ENCODE measurements around the gene EPHB3.
A peak's percentile ranks its signal among the peaks of the same experiment; 100 is the strongest.
"Not testable (repeated sequence)": the region's sequence is repeated elsewhere in the genome, so short reads cannot be mapped to it uniquely, and the experiment has no call there.

Gene EPHB3

DNA sequence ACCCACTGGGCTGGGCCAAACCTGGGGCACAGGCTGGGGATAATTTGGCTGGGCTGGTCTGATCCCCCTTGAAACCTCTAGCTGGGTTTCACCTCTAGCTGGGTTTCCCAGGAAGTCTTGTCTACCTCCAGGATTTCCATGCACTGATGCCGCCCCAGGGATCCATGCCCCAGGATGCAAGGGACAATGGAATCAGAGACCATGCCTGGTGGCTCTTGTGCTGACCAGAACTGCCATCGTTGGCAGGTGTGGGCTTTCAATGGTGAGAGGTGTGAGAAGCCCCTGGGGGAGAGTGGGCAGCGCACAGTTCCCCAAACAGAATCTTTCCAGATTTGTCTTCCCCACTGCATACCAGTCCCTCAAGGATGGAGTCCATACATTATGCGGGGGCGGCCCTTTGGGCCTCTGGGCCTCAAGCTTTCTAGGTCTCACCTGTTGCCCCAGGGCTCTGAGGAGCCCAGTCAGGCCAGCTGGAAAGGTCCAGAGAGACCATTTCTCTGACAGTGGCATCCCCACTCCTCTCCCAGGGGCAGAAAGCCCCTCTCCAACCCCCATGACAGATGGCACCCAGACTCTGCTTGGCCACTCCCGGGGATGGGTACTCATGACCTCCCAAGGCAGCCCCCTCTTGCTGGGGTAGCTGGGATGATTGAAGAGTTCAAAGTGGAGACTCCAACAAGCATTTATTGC is 35.4 kb downstream of the EPHB3 start:
- no peak for DNase-seq

DNA sequence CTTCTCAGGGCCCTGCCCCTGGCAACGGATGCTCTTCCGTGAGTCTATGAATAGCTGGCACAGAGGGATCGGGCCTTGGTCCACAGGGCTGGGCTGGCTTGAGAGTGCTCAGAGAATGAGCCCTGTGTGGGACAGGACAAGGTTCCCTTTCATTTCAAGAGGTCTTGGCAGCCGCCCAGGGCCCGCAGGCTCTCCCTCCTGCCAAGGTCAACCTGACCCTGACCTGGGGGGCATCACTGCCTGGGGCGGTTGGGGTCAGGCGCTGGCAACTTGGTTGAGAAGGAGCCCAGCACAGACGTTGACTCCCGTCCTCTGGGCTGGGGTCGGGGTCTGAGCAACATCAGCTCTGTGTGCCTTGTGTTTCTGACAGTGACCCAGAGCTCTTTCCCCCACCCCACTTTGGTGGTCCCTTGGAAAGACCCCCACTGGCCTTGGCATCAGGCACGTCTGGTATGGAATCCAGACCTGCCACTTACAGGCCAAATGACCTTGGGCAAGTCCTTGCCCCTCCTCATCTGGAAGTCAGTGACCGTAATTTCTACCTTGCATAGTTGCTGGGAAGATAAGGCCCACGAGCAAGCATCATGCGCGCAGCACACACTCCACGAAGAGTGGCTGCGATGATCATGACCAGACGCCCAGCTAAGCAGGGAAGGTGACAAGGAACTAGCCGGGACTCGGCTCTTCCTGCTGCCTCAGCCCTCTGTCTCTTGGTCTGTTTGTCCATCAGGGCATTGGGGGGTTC is 36.4 kb downstream of the EPHB3 start:
- peak in 26 of 58 donors; percentile 4 to 67 (median 18) for DNase-seq

DNA sequence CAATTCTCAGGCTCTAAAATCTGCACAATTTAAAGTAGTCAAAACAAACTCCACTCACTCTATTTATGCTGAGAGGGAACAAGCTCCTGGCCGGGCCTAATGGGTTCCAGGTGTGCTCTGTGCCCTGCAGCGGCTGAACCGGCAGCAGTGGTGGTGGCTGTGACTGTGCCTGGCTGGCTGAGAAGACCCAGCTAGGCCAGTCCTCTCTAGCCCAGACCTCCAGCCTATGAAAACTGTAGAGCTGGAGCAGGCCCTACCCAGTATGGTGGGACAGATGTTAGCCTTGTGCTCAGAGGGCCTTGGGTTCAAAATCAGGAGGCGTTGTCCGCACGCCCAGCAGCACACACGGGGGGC is 37.0 kb downstream of the EPHB3 start:
- DNase-seq: no peak

DNA sequence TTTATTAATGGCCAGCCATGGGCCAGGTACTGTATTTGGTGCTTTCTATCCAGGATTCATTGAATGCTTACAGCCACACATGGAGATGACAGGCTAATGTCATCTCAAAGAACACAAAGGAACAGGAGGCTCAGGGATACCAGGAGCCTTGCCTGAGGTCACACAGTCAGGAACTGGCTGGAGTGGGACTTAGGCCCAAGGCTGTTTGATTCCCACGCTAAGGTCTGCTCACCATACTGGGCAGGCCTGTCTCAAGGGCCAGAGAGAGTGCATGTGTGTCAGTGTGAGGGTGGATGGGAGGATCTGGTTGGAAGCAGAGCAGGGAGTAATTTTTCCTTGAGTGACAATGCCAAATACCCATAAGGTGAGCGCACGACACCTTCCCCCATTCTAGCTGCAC is 37.6 kb downstream of the EPHB3 start:
- DNase-seq: no peak

DNA sequence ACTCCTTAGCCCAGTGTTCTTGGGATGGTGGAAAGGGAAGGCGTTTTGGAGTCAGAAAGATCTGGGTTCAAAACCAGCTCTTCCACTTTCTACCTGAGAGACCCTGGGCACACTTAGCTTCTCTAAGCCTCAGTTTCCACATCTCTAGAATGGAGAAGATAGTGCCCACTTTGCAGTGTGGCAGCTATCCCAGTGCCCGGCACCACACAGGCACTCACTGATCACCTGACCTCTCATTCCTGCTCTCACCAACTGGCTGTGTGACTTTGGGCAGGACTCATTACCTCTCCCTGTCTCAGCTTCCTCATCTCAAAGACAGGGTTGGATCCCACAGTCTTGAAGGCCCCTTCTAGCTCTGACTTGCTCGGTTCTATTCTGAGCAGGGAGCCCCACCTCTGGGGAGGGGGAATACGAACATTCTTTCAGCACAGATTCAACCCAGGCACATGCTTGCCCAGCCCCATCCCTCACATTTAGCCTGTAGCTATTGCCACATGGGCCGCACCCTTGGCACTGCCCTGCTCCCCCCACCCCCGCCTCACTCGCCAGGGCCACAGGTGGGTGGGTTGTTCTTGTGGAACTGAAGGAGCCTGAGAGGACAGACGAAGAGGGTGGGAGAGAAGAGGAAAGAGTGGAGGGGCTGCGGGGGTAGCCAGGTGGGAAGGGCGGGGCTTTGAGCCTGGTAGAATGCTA is 39.2 kb downstream of the EPHB3 start:
- DNase-seq: no peak

DNA sequence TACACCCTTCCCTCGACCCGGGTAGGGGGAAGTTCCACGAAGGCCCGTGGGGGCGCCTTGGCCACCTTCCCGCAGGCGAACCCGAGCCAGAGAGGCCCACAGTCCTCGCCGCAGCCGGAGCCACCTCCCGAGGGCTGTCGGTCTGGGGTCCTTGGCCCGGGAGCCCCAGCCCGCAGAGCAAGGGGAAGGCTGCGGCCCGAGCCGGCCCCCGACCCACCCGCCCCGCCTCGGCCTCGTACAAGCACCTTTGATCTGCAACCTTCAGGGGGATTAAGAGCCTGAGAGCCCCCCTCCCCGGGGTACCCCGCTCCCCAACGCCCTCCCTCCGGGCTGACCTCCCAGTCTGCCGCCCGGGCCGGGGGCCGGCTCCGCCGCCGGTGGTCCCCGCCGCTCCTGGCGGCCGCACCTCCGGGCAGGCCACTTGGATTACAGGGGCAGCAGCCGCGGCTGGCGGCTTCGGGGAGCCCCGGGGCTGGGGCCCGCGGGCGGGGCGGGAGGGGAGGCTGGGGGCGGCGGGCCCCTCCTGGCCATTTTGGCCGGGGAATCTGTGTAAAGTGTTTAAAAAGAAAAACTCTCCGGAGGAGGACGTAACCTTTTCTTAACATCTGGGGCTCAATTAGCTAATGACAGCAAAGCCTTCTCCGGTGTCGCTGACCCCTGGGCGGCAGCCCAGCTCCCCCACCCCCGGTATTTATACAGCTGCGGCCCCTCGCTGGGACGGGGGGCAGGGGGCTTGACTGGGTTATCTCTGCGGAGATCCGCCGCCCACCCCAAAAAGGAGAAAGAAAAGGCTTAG is 40.2 kb downstream of the EPHB3 start:
- DNase-seq: no peak

DNA sequence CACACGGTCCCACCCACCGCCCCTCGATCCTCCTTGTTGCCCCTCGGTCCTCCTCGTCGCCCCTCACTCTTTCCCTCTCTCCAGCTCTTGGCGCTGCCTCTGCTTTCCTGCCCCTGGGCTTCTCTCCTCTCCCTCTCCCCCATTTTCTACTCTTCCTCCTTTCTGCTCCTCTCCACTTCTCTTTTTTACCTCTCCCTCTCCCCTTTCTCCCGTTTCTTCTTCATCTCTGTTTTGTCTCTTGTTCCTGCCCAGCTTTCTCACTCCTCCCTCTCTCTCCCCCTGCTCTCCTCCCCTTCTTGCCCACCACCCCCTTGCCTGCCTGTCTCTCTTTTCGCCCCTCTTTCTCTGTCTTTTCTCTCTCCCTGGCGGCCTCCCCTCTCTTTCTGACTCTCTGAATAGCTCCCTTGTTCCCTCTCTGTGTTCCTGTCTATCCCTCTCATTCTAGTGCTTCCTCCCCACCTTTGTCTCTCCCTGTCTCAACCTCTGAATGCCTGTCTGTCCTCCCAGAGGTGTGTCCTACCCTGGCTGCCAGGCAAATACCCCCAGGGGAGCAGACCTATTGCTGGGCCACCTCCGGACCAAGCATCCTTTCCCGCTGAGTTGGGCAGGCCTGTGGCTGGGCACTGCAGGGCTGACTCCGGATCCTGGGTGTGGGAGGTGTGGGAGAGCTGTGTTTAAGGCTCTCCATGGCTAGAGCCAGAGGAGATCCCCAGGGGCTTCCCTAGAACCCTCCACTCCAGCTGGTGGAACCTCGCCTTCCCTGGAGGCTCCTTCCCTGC is 41.0 kb downstream of the EPHB3 start:
- DNase-seq: peak in 1 of 58 donors; percentile 5

DNA sequence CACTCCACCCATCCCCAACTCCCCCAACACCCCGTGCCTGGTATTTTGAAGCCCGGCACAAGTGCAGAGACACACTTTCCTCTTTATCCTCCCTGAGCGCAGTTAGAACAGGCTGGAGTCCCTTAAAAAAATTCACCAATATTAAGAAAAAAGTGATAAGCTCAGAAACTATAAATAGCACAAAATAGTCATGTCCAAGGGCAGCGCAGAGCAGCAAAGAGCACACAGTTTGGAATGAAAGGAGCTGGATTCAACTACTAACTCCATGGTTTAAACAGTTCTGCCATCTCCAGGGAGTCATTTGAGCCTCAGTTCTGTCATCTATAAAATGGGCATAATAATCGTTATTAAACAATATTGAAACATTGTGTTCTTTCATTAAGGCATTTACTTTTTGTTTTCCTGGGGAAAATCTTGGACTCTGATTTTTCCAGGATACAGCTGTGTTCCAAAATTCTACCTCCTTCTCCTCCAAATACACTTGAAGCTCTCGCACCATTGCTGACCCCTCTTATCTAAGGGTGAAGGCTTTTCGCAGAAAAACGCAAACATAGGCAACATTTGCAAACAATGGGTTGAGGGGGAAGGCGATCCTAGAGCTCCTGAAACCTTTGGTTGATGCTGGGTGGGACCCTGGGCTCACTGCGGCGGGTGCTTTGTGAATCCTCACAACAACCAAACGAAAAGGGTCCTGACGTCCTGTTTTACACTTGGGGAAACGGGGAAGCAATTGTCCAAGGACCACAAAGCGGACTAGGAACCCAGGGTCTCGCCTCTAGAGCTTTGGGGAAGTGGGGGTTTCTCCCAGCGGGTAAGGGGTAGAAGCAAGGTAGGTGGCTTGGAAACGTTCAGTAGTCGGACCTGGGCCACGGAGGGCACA is 41.8 kb downstream of the EPHB3 start:
- no peak for DNase-seq

DNA sequence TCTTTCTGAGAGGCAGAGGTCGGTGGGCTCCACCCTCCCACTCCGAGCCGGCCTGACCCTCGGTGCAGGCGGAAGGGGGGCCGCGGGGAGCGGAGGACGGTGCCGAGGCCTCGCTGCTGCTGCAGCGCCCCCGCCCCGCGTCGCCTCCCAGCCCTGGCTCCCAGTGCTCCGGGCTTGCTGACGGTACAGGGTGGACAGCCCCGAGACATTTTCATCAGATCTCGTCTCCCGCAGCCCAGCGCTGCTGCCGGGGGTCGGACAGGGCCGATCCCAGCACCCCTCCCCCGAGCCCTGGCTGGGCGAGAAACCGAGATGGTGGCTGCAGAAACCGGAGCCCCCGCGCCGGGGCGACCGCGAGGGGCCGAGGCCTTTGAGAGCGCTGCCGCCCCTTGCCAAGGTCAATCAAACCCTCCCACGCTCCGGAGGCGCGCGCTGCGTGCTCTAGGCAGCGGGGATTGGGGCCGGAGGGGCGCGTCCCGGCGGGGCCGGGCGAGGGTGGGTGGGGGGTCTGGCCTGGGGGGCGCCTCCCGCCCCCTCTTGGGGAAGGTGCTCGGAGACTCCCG is 42.5 kb downstream of the EPHB3 start:
- peak in 3 of 58 donors; percentile 5 to 23 (median 7) for DNase-seq

DNA sequence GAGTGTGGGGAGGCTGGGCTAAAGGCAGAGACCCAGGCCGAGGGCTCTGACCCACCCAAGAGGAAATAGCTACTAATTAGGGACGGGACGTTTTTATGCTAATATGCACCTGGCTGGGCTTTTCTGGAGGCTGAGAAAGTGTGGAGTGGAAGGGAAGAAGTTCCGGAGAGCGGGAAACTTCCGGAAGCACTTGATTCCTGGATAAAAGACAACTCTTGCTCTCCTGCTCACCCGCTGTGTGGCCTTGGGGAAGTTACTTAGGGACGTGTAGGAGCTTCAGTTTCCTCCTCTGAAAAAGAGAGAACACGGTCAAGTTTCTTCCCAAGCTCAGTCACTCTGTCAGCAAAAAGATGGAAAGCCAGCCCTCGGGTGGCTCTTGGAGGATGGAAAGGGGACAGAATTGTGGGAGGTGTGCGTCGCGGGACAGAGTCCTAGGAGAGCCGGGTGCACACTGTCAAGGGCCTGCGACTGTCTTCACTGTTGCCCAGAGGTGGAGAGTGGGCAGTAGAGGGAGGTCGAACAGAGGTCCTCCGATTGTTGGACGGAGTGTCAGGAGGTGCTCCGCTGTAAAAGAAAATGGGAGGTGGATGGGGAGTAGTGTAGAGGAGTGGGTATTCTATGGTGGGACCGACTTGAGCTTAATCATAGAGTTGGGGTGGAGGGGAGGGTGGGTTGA is 43.2 kb downstream of the EPHB3 start:
- DNase-seq: no peak

DNA sequence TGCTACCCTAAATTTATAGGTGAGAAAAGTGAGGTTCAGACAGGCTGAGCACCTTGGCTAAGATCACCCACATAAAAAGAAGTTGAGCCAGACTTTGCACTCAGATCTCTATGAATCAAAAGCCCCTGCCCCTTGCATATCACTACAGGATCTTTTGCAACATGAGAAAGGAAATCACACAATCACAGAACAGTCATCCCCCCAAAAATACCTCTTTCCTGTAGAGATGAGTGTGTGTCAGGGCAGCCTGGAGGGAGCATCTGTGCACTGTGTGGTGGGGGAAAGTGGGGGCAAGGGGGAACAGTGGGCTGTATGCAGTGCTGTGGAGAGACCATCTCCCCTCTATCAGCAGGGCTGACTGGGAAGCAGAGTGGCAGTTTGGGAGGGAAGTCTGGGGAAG is 46.6 kb downstream of the EPHB3 start:
- DNase-seq: no peak

DNA sequence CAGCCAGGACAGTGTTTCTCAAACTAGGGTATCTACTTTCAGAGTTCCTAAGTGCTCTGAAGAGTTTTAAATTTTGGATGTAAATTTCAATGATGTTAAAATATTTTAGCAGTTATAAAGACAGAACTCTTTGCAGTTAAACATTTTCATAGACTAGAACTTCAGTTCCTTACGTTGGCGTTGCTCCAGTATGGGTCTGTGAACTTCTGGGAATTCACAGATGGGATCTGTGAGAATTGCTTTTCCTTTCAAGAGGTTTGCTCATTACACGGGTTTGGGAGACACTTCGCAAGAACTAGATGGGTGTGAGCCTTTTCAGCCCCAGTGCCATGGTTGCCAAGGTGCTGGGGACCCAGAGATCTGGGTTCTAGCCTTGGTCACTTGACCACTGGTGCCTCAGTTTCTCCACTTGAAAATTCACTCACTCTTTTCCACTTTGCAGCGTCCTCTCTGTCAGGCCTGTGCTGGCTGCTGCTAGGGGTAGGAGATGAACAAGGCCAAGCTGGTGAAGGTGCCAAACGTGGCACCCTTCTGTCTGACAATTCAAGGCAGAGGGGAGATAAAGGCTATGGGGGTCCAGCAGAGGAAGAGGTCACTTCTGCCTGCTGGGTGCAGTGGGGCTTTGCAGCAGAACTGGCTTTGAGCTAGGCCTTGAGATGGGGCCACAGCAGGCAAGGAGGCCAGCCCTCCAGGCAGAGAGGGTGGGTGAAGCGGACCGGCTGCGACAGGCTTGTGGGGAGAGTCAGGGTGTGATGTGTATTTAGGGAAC is 48.1 kb downstream of the EPHB3 start:
- no peak for DNase-seq

DNA sequence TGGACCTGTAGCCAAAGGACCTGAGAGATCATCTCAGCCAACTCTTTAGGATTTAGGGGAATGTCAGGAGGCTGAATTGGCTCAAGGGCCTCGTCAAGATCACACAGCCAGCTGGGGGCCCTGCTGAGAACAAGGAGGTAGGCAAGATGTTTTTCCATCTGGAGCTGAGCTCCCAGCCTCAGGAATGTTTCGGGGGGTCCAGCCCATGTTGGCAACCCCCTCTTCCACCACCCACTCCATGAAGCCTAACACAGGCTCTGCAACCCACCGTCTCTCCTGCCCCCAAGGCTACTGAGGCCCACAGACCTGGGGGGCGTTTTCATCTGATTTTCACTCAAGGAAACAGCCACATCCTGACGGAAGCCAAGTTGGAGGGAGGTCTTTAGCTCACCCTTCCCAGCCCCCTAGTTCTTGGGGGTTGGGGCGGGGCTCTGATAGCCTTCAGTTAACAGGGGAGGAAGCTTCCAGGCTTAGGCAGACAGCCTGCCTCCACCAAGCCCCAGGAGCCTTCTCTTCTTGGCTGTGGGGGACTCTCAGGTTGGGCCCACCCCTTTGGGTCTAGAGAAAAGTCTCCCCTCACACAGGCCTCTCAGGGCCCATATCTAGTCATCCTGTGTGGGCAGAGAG is 48.8 kb downstream of the EPHB3 start:
- DNase-seq: no peak

DNA sequence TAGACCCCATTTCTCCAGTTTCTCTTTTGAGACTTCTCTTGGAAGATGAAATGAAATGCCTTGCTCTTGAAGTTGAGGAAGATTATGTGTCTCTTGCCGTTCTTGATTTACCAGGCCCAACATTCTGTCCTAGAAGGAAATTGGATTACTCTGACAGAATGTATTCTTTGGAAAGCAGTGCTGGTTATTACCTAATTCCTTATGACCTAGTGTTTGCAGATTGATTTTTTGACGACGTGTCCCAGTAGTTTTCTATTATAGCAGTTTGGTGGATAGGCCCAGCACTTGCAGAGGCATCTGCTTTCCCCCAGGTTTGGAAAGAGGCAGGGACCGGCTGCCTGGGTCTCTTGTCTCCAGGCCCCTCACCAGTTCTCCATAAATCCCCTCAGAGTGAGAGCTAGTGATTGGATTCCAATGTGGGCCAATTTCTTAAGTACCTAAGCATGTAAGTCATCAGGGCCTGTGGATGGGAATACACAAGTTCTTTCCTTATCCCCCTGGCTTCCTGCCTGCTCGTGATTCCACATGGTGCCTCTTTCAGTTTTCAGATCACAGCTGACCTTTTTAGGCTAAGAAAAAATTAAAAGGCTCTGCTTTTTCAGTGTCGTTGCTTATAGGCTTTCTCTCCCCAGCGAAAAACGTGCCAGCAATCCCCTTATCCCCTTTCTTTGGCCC is 50.2 kb downstream of the EPHB3 start:
- DNase-seq: no peak

DNA sequence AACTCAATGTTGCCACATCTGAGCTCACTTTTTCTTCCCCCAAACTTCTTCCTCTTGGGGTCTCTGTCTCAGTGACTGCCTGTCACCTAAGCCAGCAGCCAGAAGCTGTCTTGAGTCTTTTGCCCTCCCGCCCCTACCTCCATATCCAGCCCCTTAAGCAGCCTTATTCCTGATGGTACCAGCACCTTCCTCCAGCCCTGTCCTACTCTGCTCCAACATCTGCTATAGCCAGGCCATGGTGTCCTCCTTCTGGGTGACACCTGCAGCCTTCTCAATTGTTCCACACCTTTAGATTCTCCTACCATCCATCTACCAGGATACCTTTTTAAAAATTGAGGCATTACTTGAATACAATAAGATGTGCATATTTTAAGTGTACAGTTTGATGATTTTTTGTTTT is 53.8 kb downstream of the EPHB3 start:
- DNase-seq: no peak

DNA sequence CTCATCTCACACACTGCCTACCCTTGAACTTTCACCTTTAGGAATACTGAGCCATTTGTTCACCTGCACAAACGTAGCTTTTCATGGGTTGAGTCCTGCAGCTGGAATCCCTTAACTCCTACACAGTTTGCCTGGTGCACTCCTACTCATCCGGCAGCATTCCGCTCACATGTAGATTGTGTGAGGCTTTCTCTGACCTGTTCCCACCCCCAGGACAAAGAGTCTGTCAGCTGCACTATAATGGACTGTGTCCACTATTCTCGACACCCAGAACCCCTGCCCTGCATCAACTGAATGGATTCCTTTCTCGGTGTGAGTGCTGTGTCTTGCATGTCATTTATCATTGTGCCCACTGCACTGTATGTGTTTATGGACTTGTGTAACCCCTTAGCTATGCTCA is 54.9 kb downstream of the EPHB3 start:
- DNase-seq: no peak

DNA sequence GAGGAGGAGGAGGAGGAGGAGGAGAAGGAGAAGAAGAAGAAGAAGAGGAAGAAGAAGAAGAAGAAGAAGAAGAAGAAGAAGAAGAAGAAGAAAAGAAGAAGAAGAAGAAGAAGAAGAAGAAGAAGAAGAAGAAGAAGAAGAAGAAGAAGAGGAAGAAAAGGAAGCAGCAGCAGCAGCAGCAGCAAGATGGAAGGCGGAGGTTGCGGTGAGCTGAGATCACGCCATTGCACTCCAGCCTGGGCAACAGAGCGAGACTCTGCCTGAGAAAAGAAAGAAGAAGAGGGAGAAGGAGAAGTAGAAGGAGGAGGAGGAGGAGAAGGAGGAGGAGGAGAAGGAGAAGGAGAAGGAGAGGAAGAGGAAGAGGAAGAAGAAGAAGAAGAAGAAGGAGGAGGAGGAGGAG is 55.7 kb downstream of the EPHB3 start:
- DNase-seq: not testable (repeated sequence)
